Activated effector memory CD4-positive, alpha-beta T cell treated with anti-CD3 and anti-CD28 coated beads, Interleukin-2, amount 50 U/mL, for 16 hours (primary cell): ENCODE measurements around the gene OSGIN1.
A peak's percentile ranks its signal among the peaks of the same experiment; 100 is the strongest.

Experiments
- DNase-seq: peaks from one replicate; pipeline ENCODE4 v3.0.0-alpha.2; 2020

Gene OSGIN1

GRCh38 chr16:84007965-84008364, 54.9 kb downstream of the OSGIN1 start:
- DNase-seq, result no peak

- DNase-seq, result no peak
These were observed 56.2 kb downstream of the OSGIN1 start for GRCh38 chr16:84009282-84009681.

GRCh38 chr16:84013787-84014569, 60.9 kb downstream of the OSGIN1 start:
- peak; percentile 78 for DNase-seq

- no peak for DNase-seq
These were observed 61.7 kb downstream of the OSGIN1 start for GRCh38 chr16:84014570-84015327.

GRCh38 chr16:84015399-84015798, 62.4 kb downstream of the OSGIN1 start:
- DNase-seq, result no peak
